HL-60/S4 treated with retinoic acid at 250 ng/mL for 4 days and 3 days (cell line): Measurements from ENCODE around the gene MBD4.
"Not testable (repeated sequence)": the region's sequence is repeated elsewhere in the genome, so short reads cannot be mapped to it uniquely, and the experiment has no call there.

Source experiments
- in situ Hi-C: fragments of 300-500 bp; cut with MboI; formaldehyde crosslinking; loops from 2 replicates; pipeline ENCODE4 v1.7.0; 2022; ENCODE audit warnings: low sequenced_read_pairs

The MBD4 gene

DNA sequence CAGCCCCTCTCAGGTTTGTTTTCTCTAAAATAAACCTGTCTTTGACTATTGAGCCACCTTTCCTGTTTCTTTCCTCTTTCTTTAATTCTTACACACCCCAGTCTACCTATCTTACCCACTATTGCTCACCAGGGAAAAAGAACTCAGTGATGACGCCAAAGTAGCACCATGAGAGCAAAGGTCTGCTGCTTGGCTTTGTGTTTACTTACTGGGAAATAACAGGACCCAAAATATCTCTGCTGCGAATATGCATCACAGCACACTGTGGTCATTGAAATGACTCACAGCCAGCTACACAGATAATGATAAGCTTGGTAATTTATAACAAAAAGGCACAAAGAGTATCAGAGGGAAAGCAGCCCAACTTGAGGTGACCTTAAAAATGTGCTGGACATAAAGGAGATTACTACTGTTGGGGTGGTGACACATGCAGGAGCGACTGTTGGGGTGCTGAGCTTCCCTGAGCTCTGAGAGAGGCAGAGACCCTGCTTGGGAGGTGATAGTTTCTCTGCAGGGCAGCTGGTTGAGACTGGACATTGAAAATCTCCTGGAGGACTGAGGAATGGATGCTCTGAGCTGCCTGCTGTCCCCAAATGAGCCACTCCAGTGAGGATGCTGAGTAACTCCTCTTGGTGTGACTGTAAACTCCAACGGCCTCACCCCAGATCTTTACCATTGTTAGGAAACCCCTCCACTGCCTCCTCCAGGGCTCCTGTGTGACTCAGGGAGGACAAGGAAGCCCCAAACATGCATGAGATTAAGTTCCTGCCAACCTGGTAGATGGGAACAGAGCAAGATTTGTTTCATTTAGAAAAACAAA lies 25.9 kb downstream of the MBD4 start:
- in situ Hi-C loops: no loop called here

DNA sequence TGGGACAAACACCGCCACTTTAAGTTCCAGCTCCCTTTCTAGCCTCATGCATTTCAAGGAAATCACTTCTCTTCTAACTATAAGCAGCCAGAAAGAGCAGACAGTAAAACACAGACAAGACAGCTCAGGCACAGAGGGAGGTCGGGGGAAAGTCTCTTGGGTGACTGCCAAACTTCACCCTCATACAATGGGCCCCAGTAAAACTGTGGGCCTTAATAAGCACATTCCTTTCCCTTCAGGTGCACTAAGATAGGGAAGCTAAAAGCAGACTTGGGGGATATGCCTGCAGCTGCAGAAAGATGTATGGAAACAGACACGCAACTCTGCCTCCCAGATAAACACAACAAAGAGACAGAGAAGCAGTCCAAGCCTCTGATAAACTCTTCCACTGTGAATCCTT lies 26.5 kb downstream of the MBD4 start:
- in situ Hi-C loops: not testable (repeated sequence)

DNA sequence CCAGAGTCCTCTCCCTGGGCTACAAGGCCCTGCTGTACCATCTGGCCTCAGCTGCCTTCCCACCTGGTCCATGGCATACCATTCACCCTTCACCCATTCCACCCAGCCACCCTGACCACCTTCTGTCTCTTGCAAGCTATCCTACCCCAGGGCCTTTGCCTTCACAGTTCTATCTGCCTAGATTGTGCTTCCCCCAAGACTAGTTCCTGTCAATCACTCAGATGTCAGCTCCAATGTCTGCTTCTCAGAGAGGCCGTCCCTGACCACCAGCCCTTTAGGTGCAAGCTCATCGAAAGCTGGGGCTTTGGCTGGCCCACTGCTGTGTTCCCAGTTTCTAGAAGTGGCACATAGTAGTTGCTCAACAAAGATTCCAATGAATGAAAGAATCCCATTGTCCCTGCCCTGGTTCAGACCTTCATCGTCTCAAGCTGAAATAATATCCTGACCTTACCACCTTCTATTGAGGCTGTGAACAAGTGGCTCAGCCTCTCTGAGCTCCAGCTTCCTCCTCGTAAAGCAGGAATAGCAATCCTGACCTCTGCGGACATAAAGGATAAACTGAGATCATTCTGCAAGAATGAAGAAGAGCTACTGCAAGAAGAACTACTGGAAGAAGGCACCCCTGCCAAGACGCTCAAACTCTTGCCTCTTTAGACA lies 27.1 kb downstream of the MBD4 start:
- in situ Hi-C loops: no loop called here

DNA sequence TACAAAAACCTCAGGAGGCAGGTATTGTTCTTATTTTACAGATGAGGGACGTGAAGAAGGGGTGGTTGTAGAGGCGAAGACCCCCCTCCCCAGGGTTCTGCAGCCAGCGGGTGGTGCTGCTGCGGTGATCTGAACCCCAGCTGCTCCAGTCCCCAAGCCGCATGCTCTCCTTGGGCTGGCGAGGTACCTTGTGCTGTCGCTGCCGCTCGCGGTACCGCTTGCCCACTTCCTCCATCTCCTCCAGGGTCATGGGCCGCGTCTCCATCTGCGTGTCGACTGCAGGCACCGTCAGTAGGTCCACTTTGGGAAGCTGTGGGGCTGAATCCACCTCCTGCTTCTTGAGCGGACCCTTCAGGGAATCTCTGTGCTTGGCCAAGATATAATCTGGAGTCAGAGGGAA lies 28.8 kb downstream of the MBD4 start:
- in situ Hi-C loops: no loop called here

DNA sequence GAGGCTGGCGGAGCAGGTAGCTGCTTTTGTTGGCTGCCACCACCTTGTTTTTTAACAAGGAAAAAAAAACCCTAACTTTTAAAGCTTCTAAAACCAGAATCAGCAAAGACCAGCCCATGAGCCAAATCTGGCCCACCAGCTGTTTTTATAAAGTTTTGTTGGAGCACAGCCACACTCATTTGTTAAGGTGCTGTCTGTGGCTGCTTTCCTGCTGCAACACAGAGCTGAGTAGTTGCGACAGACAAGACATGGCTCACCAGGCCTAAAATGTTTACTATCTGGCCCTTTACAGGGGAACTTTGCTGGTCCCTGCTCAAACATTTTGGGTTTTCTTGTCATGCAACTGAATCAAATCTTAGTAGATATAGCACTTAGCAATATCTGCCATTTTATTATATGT lies 30.2 kb downstream of the MBD4 start:
- in situ Hi-C loops: no loop called here

DNA sequence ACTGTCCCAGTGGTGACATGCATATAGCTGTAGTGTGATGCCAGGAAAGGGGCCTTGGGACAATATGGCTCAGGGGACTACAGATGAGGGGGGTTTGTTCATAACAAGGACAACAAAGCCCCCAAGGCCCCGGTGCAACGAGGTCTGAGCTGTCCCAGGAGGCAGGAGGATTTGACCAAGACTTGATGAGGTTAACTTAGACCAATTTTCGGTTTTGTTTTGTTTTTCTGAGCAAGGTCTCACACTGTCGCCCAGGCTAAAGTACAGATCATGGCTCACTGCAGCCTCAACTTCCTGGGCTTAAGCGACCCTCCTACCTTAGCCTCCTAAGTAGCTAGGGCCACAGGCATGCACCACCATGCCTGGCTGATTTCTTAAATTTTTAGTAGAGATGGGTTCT lies 35.1 kb downstream of the MBD4 start:
- in situ Hi-C loops: no loop called here

DNA sequence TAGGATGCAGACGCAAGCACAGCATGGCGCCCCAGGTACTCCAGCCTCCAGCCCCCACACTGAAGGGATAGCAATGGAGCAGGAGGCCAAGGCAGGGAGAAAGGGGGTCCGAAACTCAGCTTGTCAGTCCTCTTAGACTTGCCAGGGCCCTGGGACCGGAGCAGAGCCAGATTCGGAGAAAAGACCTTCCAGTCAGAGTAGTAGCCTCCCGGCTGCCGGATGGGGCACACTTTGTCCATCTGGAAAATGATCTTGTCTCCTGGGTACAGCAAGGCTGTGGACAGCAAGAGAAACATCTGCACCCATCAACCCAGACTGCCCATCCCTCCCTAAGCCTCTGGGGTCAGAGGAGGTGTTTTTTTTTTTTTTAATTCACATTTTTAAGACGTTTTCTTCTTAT lies 35.6 kb downstream of the MBD4 start:
- in situ Hi-C loops: no loop called here

DNA sequence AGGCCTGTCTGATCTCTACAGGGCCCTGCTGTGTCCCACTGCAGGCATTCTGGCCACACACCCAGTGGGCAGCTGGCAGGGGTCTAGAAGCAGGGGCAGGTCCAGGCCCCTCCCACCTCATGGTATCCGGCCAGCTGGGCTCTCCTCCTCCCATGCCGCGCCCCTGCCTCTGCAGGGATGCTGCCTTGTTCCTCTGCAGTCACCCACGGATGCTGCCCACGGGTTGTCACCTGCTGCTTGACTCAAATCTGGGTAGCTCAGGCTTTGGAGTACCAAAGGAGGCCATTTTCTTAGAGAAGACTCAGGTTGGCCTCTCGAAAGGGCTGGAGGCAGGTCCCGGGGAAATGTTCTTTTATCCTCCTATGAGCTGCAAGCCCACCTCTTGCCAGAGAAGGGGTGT lies 36.3 kb downstream of the MBD4 start:
- in situ Hi-C loops: no loop called here

DNA sequence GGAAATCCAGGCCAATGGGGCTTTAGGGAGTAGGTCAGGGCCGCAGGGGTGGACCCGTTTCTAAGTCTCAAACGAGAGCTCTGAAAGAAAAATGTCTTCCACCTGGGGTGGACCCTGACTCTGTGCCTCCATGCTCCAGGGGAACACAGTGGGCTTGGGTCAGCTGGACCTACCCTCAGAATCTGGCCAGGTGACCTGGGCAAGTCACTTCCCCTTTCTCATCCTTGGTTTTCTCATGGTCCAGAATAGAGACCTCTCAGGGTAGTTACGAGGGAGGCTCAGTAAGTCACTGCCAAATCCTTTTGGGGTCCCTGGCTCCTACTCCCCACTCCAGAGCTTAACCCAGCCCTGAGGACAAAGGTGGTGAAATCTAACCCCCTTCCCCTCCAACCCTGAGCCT lies 37.1 kb downstream of the MBD4 start:
- in situ Hi-C loops: no loop called here

DNA sequence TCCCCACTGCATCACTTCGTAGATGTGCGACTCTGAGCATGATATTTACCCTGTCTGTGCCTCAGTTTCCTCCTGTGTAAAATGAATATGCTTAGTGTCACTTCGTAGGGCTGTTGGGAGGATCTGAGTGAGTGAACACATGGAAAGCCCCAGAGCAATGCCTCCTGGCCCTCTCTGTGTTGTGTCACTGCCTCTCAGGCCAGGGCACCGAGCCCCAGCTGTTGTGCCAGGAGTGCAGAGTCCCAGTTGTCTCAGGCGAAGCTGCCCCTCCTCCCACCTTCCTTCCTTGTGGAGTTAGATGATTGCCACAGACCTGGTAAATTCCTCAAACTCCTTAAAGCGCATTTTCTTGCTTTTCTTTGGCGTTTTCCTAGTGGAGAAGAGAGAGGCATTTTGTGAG lies 37.5 kb downstream of the MBD4 start:
- in situ Hi-C loops: no loop called here

DNA sequence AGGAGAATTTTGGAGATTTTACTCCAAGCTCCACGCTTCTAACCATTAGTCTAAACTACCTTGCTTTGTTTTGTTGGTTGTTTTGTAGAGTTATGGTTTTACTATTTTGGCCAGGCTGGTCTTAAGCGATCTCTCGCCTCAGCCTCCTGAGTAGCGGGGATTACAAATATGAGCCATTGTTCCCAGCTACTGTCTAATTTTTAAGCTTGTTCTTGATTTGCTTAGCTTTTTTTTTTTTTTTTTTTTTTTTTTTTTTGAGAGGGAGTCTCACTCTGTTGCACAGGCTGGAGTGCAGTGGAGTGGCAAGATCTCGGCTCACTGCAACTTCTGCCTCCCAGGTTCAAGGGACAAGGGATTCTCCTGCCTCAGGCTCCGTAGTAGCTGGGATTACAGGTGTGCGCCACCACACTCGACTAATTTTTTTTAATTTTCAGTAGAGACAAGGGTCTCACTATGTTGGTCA lies 39.8 kb downstream of the MBD4 start:
- in situ Hi-C loops: no loop called here

DNA sequence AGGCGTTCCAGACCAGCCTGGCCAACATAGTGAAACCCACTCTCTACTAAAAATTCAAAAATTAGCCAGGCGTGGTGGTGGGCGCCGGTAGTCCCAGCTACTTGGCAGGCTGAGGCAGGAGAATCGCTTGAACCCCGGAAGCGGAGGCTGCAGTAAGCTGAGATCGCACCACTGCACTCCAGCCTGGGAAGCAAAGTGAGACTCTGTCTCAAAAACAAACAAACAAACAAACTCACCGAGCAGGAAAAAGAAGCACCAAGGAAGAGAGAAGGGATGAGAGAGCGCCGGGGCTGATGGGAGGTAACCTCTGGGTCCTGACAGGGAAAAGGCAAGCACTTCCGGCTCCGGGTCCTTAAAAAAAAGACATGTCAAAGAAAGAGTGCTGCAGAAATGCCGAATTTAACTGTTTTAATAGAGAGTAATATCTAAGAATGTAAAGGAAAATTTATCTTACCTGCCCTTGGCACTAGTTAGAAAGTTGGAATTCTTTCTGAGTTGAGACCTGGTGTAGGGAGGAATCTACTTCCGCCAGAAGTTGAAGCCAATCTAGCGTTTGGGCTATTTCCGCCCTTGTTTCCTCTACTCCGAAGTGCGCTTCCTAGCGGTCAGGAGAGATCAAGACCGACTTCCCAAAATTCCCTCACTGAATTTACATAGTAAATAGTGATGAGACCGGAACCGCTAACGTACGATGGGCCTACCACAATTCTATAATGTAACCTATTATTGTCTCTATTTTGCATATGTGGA lies 40.4 kb downstream of the MBD4 start:
- in situ Hi-C loops: no loop called here

DNA sequence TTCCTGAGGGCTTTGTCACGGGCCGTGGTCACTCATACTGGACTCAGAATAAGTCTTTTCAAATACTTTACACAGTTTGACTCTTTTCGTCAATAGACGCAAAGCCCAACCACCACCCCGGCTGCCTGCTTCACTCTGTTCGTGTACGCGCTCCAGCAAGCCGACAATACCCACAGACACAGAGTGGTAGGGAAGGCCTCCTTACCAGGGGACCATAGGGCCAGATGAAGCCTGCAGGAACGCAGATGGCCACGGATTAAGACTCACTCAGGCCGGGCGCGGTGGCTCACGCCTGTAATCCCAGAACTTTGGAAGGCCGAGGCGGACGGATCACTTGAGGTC lies 41.0 kb downstream of the MBD4 start:
- in situ Hi-C loops: no loop called here

DNA sequence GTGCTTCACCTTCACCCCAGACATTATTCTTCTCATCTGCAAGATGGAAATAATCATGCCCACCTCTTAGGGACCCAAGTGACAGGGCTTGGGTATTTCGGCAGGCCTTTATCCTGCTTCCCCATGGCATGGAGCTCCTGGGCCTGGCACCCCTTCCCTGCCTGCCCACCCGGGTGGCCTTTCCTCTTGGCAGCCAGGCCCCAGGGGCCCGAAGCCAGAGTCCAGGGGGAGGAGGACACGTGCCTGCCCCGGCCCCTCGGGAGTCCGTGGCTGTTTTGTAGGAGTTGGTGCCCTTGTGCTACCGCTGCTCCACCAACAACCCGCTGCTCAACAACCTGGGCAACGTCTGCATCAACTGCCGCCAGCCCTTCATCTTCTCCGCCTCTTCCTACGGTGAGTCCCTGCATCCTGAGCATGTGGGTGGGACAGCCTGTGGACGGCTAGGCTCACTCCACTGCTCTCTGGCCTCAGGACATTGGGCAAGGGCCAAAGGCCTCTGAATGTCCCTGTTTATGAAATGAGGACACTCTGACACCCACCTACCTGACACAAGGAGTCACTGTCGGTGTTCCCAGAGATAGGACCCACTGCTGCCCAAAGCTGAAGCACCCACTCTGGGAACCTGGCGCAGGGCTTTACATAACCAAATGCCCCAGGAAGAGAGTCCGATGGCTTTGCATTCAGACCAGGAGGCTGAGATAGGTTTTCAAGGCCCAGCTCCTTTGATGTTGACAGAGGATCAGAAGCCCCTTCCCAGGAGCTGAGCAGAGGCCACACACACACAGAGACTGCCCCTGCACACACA lies 45.8 kb downstream of the MBD4 start:
- in situ Hi-C loops: not testable (repeated sequence)

DNA sequence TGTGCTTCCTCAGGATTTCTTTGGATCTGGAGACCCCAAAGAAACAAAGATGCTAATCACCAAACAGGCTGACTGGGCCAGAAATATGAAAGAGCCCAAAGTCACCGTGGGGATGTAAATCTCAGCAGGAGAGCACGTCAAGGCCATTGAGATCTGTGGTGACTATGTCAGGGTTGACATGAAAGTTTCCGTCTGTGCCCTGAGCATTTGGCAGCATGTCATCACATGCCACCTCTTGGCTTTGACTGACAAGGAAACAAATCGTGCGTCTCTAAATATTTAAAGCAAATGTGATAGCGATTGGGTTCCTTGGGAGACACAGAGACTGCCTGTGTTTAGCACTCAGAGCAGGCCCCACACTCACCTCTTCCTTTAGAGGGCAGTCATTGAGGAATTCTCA lies 46.5 kb downstream of the MBD4 start:
- in situ Hi-C loops: no loop called here

DNA sequence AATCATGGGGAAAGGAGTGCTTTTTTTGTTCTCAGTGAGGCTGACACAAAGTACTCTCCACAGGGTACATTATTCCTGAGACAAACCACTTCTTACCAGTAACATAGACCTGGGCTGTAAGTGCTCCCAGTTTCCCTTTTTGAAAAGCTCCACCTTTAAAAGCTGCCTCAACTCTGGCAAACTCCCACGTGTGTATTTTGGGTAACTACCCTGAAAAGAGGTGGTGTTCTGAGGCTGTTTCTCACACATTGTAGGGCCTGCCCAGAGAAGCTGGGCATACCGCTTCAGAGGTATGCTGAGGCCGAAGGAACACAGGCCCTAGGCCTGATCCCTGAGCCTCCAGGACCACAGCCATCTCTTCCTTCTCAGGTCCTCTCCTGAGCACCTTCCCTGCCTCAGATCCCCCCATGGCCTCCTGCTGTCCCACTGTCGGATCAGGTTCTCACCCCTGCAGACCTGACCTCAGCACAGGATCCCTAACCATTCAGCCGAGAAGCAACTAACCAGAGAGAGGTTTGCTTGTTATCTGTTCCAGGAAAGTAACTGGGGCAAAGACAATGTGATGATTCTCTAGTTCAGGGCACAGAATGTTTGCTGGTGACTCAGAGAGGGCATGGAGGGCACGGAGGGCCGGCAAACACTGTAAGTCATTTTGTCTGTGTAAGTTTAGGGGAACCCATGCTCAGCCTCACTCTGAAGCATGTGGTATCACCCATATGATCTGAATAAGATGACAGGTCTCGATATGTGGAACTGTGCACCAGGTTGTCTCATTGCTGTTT lies 47.5 kb downstream of the MBD4 start:
- in situ Hi-C loops: not testable (repeated sequence)

DNA sequence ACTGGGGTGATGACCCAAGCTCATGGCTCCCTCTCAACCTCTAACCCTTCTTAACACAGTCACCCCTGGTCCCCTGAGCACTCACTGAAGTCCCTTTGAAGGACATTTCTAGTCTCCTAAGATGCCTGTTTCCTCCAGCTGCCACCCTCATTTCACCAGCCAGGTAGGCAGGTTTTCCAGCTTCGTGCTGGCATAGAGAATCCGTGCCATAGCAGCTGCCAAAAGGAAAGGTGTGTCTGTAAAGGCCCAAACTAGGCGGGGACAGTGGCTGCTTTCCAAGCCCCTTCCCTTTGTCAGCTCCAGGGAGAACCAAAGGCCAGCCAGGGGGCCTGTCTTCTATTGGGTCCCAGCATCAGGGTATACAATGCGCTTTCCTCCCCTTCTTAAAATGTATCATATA lies 48.2 kb downstream of the MBD4 start:
- in situ Hi-C loops: not testable (repeated sequence)

DNA sequence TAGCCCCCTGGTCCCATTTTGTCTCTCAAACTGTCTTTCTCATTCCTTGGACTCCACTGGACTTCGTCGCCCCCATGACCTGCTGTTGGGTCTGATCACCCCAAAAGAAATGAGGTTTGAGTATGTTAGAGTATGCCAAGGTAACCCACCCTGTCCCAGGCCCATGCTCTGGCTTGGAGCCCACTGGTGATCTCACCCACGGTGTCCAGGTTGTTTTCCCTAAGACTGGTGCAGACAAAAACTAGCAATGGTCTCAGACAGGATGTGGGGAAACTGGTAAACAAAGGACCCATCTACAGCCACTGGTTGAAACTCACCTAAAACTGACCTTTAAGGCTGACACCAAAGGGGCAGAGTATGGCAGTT lies 50.2 kb downstream of the MBD4 start:
- in situ Hi-C loops: no loop called here

DNA sequence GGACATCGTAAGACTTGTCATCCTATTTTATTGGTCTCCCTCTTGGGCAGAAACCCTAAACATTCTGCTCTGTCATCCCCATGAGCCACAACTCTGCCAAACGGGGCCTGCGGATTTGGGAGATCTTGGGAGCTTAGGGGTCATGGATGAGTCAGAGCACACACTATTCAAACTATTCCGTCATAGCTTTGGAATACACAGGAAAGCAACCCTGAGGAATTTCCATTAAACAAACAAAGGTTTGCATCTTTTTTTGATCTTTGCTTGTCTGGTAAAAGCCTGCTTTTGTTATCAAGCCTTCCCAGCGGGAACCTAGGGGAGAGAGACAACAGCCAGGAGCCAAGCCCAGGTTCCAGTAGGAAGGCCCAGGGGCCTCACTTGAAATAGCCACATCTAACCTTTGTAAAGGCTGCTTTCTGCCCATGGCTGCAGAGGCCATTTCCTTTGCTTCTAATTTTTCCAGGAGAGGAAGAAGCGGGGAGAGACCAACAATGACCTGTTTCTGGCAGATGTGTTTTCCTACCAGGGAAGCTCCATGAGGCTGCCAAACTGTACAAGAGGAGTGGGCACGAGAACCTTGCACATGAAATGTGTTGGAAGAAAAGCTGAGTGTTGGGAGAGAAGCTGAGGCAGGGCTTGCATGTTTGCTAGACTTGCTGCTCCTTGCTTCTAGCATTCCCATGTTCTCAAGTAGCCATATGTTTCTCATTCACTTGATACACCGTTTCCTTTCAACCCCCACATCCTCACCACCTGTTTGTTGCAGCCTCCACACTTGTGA lies 50.8 kb downstream of the MBD4 start:
- in situ Hi-C loops: not testable (repeated sequence)

DNA sequence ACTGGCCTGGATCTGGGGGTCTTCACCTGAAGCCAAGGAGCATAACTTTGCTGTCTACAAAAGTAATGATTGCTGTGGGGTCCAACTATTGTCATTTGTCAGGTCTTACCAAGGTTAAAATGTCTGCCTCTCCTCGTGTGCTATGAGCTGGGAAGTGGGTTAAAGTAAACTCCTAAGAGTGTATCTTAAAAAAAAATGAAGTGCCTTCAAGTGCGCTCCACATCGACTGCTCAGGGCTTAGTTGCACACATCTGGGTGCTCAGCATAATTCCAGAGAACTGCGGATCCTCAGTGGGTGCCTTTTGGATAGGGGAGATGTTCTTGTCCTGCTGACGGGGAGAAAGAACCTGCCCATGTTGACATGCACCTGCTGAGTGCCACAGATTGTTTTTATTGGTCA lies 52.3 kb downstream of the MBD4 start:
- in situ Hi-C loops: no loop called here
